Fibroblast of lung (primary cell): ENCODE data around the gene CDC34.

Experiments used
- CTCF ChIP-seq, 2 donors: IDR thresholded peaks in 1 of 2; conservative IDR thresholded peaks in 1 of 2; 1 replicate in 1 of 2; 2 replicates in 1 of 2; pipeline ENCODE4 v1.5.1; 2011 to 2012; ENCODE audit warnings: low read length in 2 of 2, control low read depth in 1 of 2, inconsistent platforms in 1 of 2, low read depth in 1 of 2, mild to moderate bottlenecking in 1 of 2
- EZH2 ChIP-seq: IDR thresholded peaks from 2 replicates; pipeline ENCODE4 v1.5.1; 2012; ENCODE audit warnings: low read length, control low read depth, mild to moderate bottlenecking; ENCODE audit errors: missing control alignments

- TF ChIP-seq CTCF (conservative IDR thresholded peaks at IDR 0.05 in 1 of 2, IDR thresholded peaks at IDR 0.05 in 1 of 2; ENCODE audit: low read depth in 1 of 2, low read length in 2 of 2) (no peak), EZH2 (no peak)
These were observed 41.9 kb downstream of the CDC34 start for GRCh38 chr19:573519-573825.
